KMS-11 (cell line): Measurements from ENCODE around the gene TRAPPC8.

Source experiments
- H2AFZ ChIP-seq: fragments of 200-600 bp; sonication (generic); 2 replicates; pipeline ENCODE4 v1.6.1; 2016; ENCODE audit warnings: antibody characterized with exemption, mixed run types, low read depth
- H3K27ac ChIP-seq: fragments of 200-600 bp; sonication (generic); 2 replicates; pipeline ENCODE4 v1.6.1; 2016; ENCODE audit warnings: mild to moderate bottlenecking, mixed run types
- H3K27me3 ChIP-seq: fragments of 200-600 bp; sonication (generic); 2 replicates; pipeline ENCODE4 v1.6.1; 2017; ENCODE audit warnings: mild to moderate bottlenecking, low read depth, mixed run types, moderate library complexity; ENCODE audit not compliant: insufficient read depth
- H3K36me3 ChIP-seq: fragments of 200-600 bp; sonication (generic); 2 replicates; pipeline ENCODE4 v1.6.1; 2017; ENCODE audit warnings: mild to moderate bottlenecking, mixed run types; ENCODE audit not compliant: insufficient read depth
- H3K4me1 ChIP-seq: fragments of 200-600 bp; sonication (generic); 2 replicates; pipeline ENCODE4 v1.6.1; 2016; ENCODE audit warnings: mild to moderate bottlenecking, low read depth, mixed run types; ENCODE audit not compliant: poor library complexity, severe bottlenecking
- H3K4me2 ChIP-seq: fragments of 200-600 bp; sonication (generic); 2 replicates; pipeline ENCODE4 v1.7.0; 2016; ENCODE audit warnings: mild to moderate bottlenecking, mixed run types
- H3K4me3 ChIP-seq: fragments of 200-600 bp; sonication (generic); IDR thresholded peaks from 2 replicates; pipeline ENCODE4 v1.6.1; 2017; ENCODE audit warnings: low read depth, low read length, mixed read lengths; ENCODE audit not compliant: insufficient read depth
- H3K79me2 ChIP-seq: fragments of 200-600 bp; sonication (generic); 2 replicates; pipeline ENCODE4 v1.6.1; 2016; ENCODE audit warnings: low read depth, mixed run types; ENCODE audit not compliant: insufficient read depth
- H3K9ac ChIP-seq: fragments of 200-600 bp; sonication (generic); 2 replicates; pipeline ENCODE4 v1.6.1; 2016; ENCODE audit warnings: mild to moderate bottlenecking, mixed run types
- H4K20me1 ChIP-seq: fragments of 200-600 bp; sonication (generic); 2 replicates; pipeline ENCODE4 v1.6.1; 2016; ENCODE audit warnings: mild to moderate bottlenecking, mixed run types; ENCODE audit not compliant: insufficient read depth
- TF ChIP-seq, protein P1 (sequence below): fragments of 200-600 bp; sonication (generic); conservative IDR thresholded peaks from 2 replicates; pipeline ENCODE4 v1.6.1; 2017; ENCODE audit warnings: low read depth, mild to moderate bottlenecking, antibody characterized with exemption, low read length, moderate library complexity, mixed read lengths

TRAPPC8 gene

DNA sequence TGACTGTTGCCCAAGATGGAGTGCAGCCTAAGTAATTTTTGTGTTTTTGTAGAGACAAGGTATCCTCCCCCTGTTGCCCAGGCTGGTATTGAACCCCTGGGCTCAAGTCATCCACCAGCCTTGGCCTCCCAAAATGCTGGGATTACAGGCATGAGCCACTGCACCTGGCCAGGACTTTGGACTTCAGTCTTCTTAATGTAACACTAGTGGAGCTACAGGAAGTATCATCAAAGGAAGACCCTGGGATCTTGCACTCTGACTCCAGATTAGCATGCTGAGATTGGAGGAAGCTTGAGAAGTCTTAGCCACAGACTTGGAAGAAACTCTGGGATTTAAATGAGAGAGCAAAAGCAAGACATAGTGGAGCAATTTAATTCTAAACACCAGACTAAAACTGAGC is 37.9 kb upstream of the TRAPPC8 start:
- Histone ChIP-seq H3K4me2 (no peak overlapping the region), H3K36me3 (no peaks in the 10 kb centered on the region), H4K20me1 (no peaks in the 10 kb centered on the region), H3K79me2 (no peaks in the 10 kb centered on the region), H3K9ac (no peak overlapping the region), H3K27ac (no peak overlapping the region), H3K4me3 (no peak overlapping the region), H3K4me1 (no peaks in the 10 kb centered on the region), H2AFZ (no peak overlapping the region), H3K27me3 (no peaks in the 10 kb centered on the region)
- TF ChIP-seq, protein P1, sequence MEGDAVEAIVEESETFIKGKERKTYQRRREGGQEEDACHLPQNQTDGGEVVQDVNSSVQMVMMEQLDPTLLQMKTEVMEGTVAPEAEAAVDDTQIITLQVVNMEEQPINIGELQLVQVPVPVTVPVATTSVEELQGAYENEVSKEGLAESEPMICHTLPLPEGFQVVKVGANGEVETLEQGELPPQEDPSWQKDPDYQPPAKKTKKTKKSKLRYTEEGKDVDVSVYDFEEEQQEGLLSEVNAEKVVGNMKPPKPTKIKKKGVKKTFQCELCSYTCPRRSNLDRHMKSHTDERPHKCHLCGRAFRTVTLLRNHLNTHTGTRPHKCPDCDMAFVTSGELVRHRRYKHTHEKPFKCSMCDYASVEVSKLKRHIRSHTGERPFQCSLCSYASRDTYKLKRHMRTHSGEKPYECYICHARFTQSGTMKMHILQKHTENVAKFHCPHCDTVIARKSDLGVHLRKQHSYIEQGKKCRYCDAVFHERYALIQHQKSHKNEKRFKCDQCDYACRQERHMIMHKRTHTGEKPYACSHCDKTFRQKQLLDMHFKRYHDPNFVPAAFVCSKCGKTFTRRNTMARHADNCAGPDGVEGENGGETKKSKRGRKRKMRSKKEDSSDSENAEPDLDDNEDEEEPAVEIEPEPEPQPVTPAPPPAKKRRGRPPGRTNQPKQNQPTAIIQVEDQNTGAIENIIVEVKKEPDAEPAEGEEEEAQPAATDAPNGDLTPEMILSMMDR, result no peak

DNA sequence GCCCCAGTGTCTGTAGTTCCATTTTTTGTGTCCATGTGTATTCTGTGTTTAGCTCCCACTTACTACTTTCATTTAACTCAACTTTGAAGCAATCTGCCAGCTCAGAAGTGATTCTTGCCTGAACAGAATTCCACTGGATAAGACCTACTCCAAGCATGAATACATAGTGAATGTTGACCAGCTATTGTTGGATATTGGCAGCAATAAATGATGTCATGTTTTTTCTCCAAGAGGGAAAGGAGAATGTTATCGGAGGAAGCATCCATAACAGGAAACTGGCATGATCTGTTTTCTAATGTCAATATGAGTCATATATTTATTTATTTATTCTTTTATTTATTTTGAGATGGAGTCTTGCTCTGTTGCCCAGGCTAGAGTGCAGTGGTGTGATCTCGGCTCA is 36.8 kb upstream of the TRAPPC8 start:
- Histone ChIP-seq H3K27ac (no peak overlapping the region), H3K4me3 (no peak overlapping the region), H3K4me2 (no peak overlapping the region), H4K20me1 (no peaks in the 10 kb centered on the region), H3K27me3 (no peaks in the 10 kb centered on the region), H3K9ac (no peak overlapping the region), H3K36me3 (no peaks in the 10 kb centered on the region), H2AFZ (no peak overlapping the region), H3K4me1 (no peaks in the 10 kb centered on the region), H3K79me2 (no peaks in the 10 kb centered on the region)
- TF ChIP-seq, protein P1, result no peak

DNA sequence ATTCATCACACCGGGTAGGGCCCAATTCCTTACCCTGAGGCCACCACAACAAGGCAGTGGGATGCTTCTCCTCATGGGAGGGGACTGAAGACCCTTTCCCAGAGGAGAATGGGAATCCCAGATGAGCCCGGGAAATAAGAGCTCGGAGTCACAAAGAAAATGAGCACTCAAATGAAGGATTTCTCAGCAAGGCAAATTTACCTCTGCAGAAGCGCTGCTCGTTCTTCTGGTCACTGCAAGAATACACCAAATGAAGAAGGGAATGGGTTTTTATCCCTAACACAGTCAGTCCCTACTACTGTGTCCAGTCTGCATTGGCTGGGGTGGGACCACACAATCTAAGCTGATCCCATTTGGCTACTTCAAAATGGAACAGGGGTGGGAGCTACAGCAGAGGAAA is 35.7 kb upstream of the TRAPPC8 start:
- Histone ChIP-seq H3K79me2 (no peaks in the 10 kb centered on the region), H4K20me1 (no peaks in the 10 kb centered on the region), H3K27ac (no peak overlapping the region), H3K27me3 (no peaks in the 10 kb centered on the region), H3K4me3 (no peak overlapping the region), H3K9ac (no peak overlapping the region), H3K4me1 (no peaks in the 10 kb centered on the region), H2AFZ (no peak overlapping the region), H3K4me2 (no peak overlapping the region), H3K36me3 (no peaks in the 10 kb centered on the region)
- TF ChIP-seq, protein P1, result no peak

DNA sequence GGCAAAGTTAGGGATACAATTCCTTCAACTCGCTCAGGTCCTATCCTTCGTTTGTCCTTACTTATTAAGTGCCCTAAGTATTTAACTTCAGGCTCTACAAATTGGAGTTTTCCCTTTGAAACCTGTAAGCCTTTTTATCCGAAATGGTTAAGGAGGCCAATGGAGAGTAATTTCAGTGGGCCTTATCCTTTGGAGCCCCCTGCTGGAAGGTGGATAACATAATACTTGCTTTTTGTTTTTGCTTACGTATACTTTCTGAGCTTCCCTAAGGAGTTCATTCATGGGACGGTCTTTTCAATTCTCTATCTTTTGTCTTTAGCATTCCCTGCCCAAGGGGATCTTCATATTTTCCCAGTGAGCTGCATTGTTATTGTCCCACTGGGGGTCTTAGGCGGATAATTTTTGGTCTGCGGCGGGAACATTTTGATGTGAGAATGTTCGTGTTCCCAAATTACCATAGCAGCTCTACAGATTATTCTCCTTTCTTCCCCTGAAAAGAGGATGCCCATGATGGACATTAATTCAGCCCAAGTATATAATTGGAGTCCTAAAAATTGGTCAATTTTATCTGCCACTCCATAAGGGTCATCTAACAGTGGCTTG is 34.4 kb upstream of the TRAPPC8 start:
- no peaks in the 10 kb centered on the region for H3K79me2 ChIP-seq
- TF ChIP-seq, protein P1, result peak; percentile 81
- H3K4me1 ChIP-seq, result no peaks in the 10 kb centered on the region
- no peak overlapping the region for H3K9ac ChIP-seq
- H3K4me2 ChIP-seq, result no peak overlapping the region
- no peaks in the 10 kb centered on the region for H3K36me3 ChIP-seq
- H2AFZ ChIP-seq, result no peak overlapping the region
- no peaks in the 10 kb centered on the region for H4K20me1 ChIP-seq
- no peak overlapping the region for H3K27ac ChIP-seq
- H3K4me3 ChIP-seq, result no peak overlapping the region
- no peaks in the 10 kb centered on the region for H3K27me3 ChIP-seq
